Mucosa of stomach (tissue), 1 donor: Measurements from ENCODE around the gene UBL4A.

ENCODE experiments used
- H3K27me3 ChIP-seq: one replicate; pipeline ENCODE4 v1.7.0; 2013; ENCODE audit warnings: mild to moderate bottlenecking, low read length; ENCODE audit not compliant: control insufficient read depth, insufficient read depth
- H3K36me3 ChIP-seq: one replicate; pipeline ENCODE4 v1.7.0; 2013; ENCODE audit warnings: low read length; ENCODE audit not compliant: control insufficient read depth, insufficient read depth
- H3K4me1 ChIP-seq: one replicate; pipeline ENCODE4 v1.7.0; 2013; ENCODE audit warnings: mild to moderate bottlenecking, low read length; ENCODE audit not compliant: control insufficient read depth, insufficient read depth
- H3K4me3 ChIP-seq: one replicate; pipeline ENCODE4 v1.7.0; 2013; ENCODE audit warnings: low read length
- H3K9ac ChIP-seq: one replicate; pipeline ENCODE4 v1.7.0; 2013; ENCODE audit warnings: mild to moderate bottlenecking, low read length, moderate library complexity
- H3K9me3 ChIP-seq: one replicate; pipeline ENCODE4 v1.7.0; 2013; ENCODE audit warnings: mild to moderate bottlenecking, low read length, moderate library complexity; ENCODE audit not compliant: control insufficient read depth
- donor health status: Pancreatic carcinoma.

UBL4A gene

DNA sequence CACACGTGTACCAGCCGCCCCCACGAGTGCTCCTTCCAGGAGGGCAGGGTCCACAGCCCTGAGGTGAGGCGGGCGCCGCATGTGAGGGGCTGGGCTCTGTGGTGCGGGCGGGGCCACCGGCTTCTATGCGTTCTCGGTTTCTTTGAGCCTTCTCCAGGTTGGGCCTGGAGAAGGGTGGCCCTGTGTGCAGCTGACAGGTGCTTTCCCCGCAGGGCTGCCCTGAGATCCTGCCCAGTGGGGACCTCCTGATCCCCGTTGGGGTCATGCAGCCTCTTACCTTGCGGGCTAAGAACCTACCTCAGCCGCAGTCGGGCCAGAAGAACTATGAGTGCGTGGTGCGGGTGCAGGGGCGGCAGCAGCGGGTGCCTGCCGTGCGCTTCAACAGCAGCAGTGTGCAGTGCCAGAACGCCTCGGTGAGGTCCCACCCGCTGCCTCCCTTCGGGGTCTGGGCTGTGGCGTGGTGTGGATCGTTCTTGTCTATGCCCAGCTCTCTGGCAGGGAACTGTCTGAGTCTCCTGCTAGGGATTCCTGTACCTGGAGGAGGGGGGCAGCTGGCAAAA lies 21.5 kb downstream of the UBL4A start:
- Histone ChIP-seq H3K9me3 (no peaks in the 10 kb centered on the region), H3K36me3 (no peaks in the 10 kb centered on the region), H3K4me3 (no peak overlapping the region)

GRCh38 chrX:154463611-154464220 lies 22.7 kb downstream of the UBL4A start:
- H3K4me3 ChIP-seq, result no peak overlapping the region
- no peaks in the 10 kb centered on the region for H3K9me3 ChIP-seq
- H3K36me3 ChIP-seq, result no peaks in the 10 kb centered on the region
- peaks cover 4% of the 10 kb centered on the region for H3K4me1 ChIP-seq
- H3K9ac ChIP-seq, result no peak overlapping the region
- H3K27me3 ChIP-seq, result no peaks in the 10 kb centered on the region

More for the DNA sequence above, 21.5 kb downstream of the UBL4A start:
- no peaks in the 10 kb centered on the region for H3K27me3 ChIP-seq
- peaks cover under 1% of the 10 kb centered on the region for H3K4me1 ChIP-seq
- no peak overlapping the region for H3K9ac ChIP-seq

GRCh38 chrX:154462396-154462795 lies 24.0 kb downstream of the UBL4A start:
- Histone ChIP-seq H3K9ac (no peak overlapping the region), H3K27me3 (no peaks in the 10 kb centered on the region), H3K36me3 (no peaks in the 10 kb centered on the region), H3K4me3 (no peak overlapping the region), H3K9me3 (no peaks in the 10 kb centered on the region), H3K4me1 (peaks cover 4% of the 10 kb centered on the region)

DNA sequence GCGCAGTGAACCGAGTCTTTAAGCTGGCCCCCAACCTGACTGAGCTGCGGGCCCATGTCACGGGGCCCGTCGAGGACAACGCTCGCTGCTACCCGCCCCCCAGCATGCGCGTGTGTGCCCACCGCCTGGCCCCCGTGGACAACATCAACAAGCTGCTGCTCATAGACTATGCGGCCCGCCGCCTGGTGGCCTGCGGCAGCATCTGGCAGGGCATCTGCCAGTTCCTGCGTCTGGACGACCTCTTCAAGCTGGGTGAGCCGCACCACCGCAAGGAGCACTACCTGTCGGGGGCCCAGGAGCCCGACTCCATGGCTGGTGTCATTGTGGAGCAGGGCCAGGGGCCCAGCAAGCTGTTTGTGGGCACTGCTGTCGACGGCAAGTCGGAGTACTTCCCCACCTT lies 26.1 kb downstream of the UBL4A start:
- H3K36me3 ChIP-seq, result no peaks in the 10 kb centered on the region
- H3K9me3 ChIP-seq, result no peaks in the 10 kb centered on the region
- H3K27me3 ChIP-seq, result no peaks in the 10 kb centered on the region
- H3K4me1 ChIP-seq, result peaks cover 4% of the 10 kb centered on the region
- H3K4me3 ChIP-seq, result no peak overlapping the region
- no peak overlapping the region for H3K9ac ChIP-seq

DNA sequence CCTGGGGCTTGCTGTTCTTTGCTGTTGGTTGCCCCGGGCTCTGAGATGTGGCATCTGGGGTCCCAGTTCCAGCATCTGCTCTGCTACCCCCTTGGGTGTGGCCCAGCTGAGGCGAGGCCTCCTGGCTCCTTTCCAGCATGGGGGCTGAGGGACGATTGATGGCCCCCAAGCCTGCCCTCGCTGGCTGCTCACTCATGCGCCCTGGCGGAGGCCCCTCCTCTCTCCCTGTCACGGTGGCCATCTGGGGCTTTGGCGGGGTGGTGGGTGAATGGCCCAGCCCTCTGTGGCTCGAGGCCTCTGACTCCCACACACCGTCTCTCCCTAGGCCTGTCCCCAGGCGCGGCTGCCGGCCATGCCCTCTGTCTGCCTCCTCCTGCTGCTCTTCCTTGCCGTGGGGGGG lies 26.6 kb downstream of the UBL4A start:
- H3K4me3 ChIP-seq, result no peak overlapping the region
- H3K9ac ChIP-seq, result no peak overlapping the region
- H3K4me1 ChIP-seq, result peaks cover 4% of the 10 kb centered on the region
- no peaks in the 10 kb centered on the region for H3K36me3 ChIP-seq
- no peaks in the 10 kb centered on the region for H3K27me3 ChIP-seq
- no peaks in the 10 kb centered on the region for H3K9me3 ChIP-seq

DNA sequence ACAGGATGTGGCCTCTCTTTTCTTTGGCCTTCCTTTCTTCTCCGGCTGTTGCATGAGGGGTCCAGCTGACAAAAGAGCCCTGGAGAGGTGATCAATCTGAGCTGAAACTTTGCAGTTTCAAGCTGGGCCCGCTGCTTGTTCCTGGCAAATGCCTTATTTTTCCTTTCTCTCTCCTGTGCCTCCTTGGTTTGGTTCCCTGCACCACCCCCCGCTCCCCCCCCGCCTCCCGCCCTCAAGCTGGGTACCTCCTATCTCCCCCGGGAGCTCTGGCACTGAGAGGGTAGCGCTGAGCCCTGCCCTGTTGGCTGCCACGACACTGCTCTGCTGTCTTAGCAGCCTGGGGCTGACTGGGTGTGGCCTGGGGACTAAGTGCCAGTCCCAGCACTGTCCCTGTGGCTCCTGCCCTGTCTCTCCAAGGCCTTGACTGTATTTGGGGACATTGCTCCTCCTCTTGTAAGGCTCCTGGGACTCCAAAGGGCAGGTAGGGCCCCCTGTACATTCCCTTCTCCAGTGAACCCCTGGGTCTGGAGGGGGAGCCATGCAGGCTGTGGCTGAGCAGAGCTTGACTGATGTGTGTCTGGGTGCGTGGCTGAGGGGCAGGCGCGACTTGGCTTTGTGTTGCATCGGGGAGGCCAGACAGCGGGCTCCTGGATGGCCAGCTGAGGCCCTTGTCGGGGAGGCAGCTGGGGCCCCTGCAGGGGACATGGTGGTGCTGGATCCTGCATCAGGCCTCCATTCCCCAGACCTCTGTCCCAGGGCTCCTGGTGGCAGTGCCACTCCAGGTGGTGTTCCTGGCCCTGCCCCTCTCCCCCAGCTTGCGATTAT lies 27.2 kb downstream of the UBL4A start:
- Histone ChIP-seq H3K4me1 (peaks cover 4% of the 10 kb centered on the region), H3K4me3 (no peak overlapping the region), H3K9ac (peak overlapping the region; percentile 55), H3K27me3 (no peaks in the 10 kb centered on the region), H3K9me3 (no peaks in the 10 kb centered on the region), H3K36me3 (no peaks in the 10 kb centered on the region)

DNA sequence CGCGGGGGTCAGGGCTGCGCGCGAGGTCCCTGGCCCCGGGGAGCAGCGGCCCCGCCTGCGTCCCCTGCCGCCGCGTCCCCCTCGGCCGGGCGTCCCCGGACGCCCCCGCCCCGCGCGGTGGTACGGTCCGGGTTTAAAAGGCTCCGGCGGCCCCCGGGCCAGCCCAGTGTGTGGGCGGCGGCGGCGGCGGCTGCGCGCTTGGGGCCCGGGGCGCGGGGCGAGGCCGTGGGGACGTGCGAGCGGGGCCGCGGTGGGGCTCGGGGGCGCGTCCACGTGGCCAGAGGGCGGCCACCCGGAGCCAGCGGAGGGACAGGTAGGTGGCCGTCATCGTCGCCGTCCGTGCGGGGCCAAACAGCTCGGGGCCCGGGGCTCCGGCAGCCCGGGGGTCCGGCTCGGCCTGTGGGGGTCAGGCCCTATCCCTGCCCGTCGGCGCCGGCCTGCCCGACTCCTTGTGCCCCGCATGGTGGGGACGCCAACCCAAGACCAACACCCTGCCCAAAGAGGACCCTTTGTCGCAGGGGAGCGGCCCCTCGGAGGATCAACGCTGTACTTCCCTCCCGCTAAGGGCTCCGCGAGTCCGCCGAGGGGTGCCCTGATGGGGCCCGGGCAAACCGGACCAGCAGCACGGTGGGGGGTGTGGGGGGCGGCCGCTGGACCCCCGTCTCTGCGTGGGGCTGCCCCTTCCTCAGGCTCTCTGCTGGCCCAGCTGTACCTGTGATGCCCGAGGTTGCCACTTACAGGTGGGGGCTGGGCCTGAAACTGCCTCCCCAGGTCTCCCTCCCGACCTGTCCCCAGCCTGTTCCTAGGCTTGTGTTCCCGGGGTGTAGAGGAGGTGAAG lies 28.1 kb downstream of the UBL4A start, which contains the start of gene PLXNA3:
TSS of gene PLXNA3 (plus strand) at position 166 of the 838 bp plus-strand sequence. CDS start 1,903 bp downstream, outside the sequence.
- Histone ChIP-seq H3K36me3 (no peaks in the 10 kb centered on the region), H3K27me3 (no peaks in the 10 kb centered on the region), H3K9me3 (no peaks in the 10 kb centered on the region), H3K9ac (peak within 1 kb of the TSS; percentile 55), H3K4me1 (peaks cover 4% of the 10 kb centered on the region), H3K4me3 (no peak within 1 kb of the TSS)

DNA sequence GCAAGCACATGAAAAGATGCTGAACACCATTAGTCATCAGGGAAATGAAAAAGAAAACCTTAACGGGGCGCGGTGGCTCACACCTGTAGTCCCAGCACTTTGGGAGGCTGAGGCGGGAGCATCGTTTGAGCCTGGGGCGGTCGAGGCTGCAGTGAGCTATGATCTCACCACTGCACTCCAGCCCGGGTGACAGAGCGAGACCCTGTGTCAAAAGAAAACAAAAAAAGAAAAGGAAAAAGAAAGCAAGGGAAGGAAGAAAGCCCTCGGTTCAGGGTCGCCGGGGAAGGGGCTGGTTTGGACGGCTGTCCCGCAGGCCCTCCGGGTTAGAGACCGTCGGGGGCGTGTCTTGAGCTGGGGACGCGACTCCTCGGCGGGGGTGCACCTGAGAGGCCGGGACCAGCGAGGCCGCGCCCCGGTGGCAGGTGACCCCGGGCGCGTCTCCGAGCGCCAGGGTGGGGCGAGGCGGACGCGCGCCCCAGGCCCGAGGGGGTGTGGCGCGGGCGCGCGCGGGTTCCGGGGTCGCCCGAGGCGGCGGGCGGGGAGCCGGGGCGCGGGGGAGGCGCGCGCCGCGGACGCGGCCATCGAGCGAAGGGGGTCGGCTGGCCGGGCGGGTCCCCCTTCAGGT lies 28.8 kb downstream of the UBL4A start:
- Histone ChIP-seq H3K9ac (no peak overlapping the region), H3K9me3 (no peaks in the 10 kb centered on the region), H3K4me1 (peaks cover 4% of the 10 kb centered on the region), H3K4me3 (no peak overlapping the region), H3K36me3 (no peaks in the 10 kb centered on the region), H3K27me3 (no peaks in the 10 kb centered on the region)

DNA sequence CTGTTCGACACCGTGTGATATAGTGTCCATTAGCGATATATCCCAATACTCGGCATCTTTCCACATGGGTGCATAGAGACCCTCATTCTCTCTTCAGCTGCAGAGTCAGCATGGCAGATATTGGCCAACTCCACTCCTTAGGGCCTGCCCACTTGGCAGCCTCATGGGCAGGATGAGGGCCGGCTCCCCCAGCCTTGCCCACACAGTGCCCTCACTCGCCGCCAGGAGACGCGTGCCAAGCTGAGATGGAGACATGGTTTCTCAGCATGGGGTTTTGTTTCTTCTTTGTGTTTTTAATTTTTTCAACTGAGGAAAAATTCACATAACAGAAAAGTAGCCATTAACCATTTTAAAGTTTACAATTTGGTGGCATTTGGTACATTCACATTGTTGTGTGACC lies 33.6 kb downstream of the UBL4A start:
- no peaks in the 10 kb centered on the region for H3K27me3 ChIP-seq
- H3K9me3 ChIP-seq, result no peaks in the 10 kb centered on the region
- H3K9ac ChIP-seq, result no peak overlapping the region
- no peaks in the 10 kb centered on the region for H3K36me3 ChIP-seq
- no peaks in the 10 kb centered on the region for H3K4me1 ChIP-seq
- H3K4me3 ChIP-seq, result no peak overlapping the region

- no peaks in the 10 kb centered on the region for H3K4me1 ChIP-seq
- H3K9me3 ChIP-seq, result no peaks in the 10 kb centered on the region
- H3K9ac ChIP-seq, result no peak overlapping the region
- H3K27me3 ChIP-seq, result no peaks in the 10 kb centered on the region
- no peak overlapping the region for H3K4me3 ChIP-seq
- H3K36me3 ChIP-seq, result no peaks in the 10 kb centered on the region
Observed at GRCh38 chrX:154450312-154450711, 36.1 kb downstream of the UBL4A start.

DNA sequence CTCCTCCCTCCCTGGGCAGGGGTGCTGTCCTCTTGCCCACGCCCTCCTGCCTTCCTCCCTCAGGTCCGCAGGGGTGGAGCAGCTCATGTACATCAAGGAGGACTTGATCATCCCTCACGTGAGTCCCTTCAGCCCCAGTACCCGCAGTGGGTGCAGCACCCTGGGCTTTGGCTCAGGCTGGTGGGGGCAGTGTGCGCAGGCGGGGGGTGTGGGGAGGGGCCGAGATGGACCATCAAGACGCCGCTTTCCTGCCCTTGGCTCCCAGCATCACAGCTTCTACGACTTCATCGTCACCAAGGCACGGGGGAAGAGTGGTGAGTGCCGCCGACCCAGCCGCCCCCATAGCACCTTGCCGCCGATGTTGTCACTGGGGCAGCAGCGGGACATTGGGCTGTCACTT lies 36.8 kb downstream of the UBL4A start:
- Histone ChIP-seq H3K4me3 (no peak overlapping the region), H3K4me1 (peaks cover 7% of the 10 kb centered on the region), H3K27me3 (no peaks in the 10 kb centered on the region), H3K9ac (no peak overlapping the region), H3K36me3 (no peaks in the 10 kb centered on the region), H3K9me3 (no peaks in the 10 kb centered on the region)
